HEK293T (cell line): ENCODE measurements around the gene PDS5B.
"Not testable (repeated sequence)": the region's sequence is repeated elsewhere in the genome, so short reads cannot be mapped to it uniquely, and the experiment has no call there.

ENCODE experiments used
- CTCF ChIA-PET: fragments of 350-600 bp; formaldehyde crosslinking; extraction: SDS; loops from one replicate; lab custom pipeline; 2021; ENCODE audit warnings: antibody characterized with exemption, inconsistent platforms; lab: Yijun Ruan, JAX
- POLR2A ChIA-PET: fragments of 350-600 bp; formaldehyde crosslinking; extraction: SDS; loops from one replicate; lab custom pipeline; 2020; ENCODE audit warnings: antibody characterized with exemption, inconsistent platforms; lab: Yijun Ruan, JAX
- DNase-seq: peaks from one replicate; pipeline ENCODE4 v3.0.0; 2012; ENCODE audit warnings: mixed read lengths; ENCODE audit errors: extremely low spot score
- ARNT ChIP-seq: fragments of 450-650 bp; IDR thresholded peaks from 2 replicates; pipeline ENCODE4 v1.6.1; 2017; ENCODE audit warnings: mild to moderate bottlenecking
- BHLHE40 ChIP-seq: fragments of 450-650 bp; IDR thresholded peaks from 2 replicates; pipeline ENCODE4 v1.6.1; 2016; ENCODE audit warnings: mild to moderate bottlenecking, moderate library complexity, borderline replicate concordance
- CTBP1 ChIP-seq: fragments of 450-650 bp; IDR thresholded peaks from 2 replicates; pipeline ENCODE4 v1.6.1; 2016; ENCODE audit warnings: borderline replicate concordance
- ELF4 ChIP-seq: fragments of 450-650 bp; IDR thresholded peaks from 2 replicates; pipeline ENCODE4 v1.6.1; 2017; ENCODE audit warnings: antibody characterized with exemption
- FOXA1 ChIP-seq: fragments of 450-650 bp; IDR thresholded peaks from 2 replicates; pipeline ENCODE4 v1.6.1; 2016; ENCODE audit warnings: mild to moderate bottlenecking
- FOXK2 ChIP-seq: fragments of 450-650 bp; IDR thresholded peaks from 2 replicates; pipeline ENCODE4 v1.6.1; 2016; ENCODE audit warnings: mild to moderate bottlenecking
- FOXM1 ChIP-seq: fragments of 450-650 bp; IDR thresholded peaks from 2 replicates; pipeline ENCODE4 v1.6.1; 2017; ENCODE audit warnings: mild to moderate bottlenecking, borderline replicate concordance
- HDGF ChIP-seq: fragments of 450-650 bp; IDR thresholded peaks from 2 replicates; pipeline ENCODE4 v1.6.1; 2017; ENCODE audit warnings: antibody characterized with exemption, borderline replicate concordance
- L3MBTL2 ChIP-seq: fragments of 450-650 bp; conservative IDR thresholded peaks from 2 replicates; pipeline ENCODE4 v1.6.1; 2016; ENCODE audit warnings: mild to moderate bottlenecking
- LEF1 ChIP-seq: fragments of 450-650 bp; IDR thresholded peaks from 2 replicates; pipeline ENCODE4 v1.6.1; 2017; ENCODE audit warnings: mild to moderate bottlenecking, borderline replicate concordance
- NFRKB ChIP-seq: fragments of 450-650 bp; IDR thresholded peaks from 2 replicates; pipeline ENCODE4 v1.6.1; 2016; ENCODE audit warnings: mild to moderate bottlenecking, moderate library complexity
- SP1 ChIP-seq: fragments of 450-650 bp; IDR thresholded peaks from 2 replicates; pipeline ENCODE4 v1.6.1; 2017
- SUZ12 ChIP-seq: fragments of 450-650 bp; IDR thresholded peaks from 2 replicates; pipeline ENCODE4 v1.6.1; 2016; ENCODE audit warnings: mild to moderate bottlenecking
- TARDBP ChIP-seq: fragments of 450-650 bp; IDR thresholded peaks from 2 replicates; pipeline ENCODE4 v1.6.1; 2016
- ZNF384 ChIP-seq: fragments of 450-650 bp; IDR thresholded peaks from 2 replicates; pipeline ENCODE4 v1.6.1; 2016
- TF ChIP-seq, protein P1 (sequence below): fragments of 450-650 bp; IDR thresholded peaks from 2 replicates; pipeline ENCODE4 v1.6.1; 2016

The PDS5B gene

DNA sequence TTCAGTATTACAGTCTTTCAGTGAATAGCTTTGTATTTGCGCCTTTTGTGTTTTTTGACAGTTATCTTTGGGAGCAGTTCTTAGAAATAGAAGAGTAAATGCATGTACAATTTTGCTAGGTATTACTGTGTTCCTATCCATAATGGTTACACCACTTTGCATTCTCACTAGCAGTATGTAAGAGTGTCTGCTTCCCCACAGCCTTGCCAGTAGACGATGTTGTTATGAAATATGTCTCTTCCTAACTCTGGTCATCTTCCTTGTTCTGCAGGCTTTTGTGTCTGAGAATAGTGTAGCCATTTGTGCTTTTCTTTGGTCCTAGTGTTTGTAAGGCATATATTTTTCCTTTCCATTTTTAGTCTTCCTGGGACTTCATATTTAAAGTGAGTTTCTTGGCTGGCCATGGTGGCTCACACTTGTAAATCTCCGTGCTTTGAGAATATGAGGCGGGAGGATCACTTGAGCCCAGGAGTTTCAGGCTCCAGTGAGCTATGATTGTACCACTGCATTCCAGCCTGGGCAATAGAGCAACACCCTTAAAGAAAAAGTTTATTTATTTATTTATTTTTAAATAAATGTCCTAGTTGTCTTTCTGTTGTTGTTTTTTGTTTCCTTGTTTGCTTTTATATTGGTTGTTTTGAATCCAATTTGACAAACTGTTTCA, 140.3 kb downstream of the PDS5B start:
- no peak for DNase-seq
- POLR2A ChIA-PET = no interaction called here
- CTCF ChIA-PET = no interaction called here
- TF ChIP-seq, protein P1, sequence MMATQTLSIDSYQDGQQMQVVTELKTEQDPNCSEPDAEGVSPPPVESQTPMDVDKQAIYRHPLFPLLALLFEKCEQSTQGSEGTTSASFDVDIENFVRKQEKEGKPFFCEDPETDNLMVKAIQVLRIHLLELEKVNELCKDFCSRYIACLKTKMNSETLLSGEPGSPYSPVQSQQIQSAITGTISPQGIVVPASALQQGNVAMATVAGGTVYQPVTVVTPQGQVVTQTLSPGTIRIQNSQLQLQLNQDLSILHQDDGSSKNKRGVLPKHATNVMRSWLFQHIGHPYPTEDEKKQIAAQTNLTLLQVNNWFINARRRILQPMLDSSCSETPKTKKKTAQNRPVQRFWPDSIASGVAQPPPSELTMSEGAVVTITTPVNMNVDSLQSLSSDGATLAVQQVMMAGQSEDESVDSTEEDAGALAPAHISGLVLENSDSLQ = no peak
- TF ChIP-seq NFRKB (no peak), HDGF (no peak), LEF1 (no peak), SUZ12 (no peak), L3MBTL2 (no peak), ARNT (no peak), SP1 (no peak), ZNF384 (no peak), CTBP1 (no peak), FOXA1 (no peak), BHLHE40 (no peak), FOXM1 (no peak), ELF4 (no peak), TARDBP (no peak), FOXK2 (no peak)

GRCh38 chr13:32728327-32728726, 142.1 kb downstream of the PDS5B start:
- CTCF ChIA-PET = no interaction called here
- DNase-seq = no peak
- no peak for TF ChIP-seq FOXA1
- TF ChIP-seq LEF1 = no peak
- no peak for TF ChIP-seq CTBP1
- TF ChIP-seq BHLHE40 = no peak
- no peak for TF ChIP-seq ARNT
- no peak for TF ChIP-seq L3MBTL2
- no peak for TF ChIP-seq HDGF
- TF ChIP-seq ZNF384 = no peak
- TF ChIP-seq NFRKB = no peak
- TF ChIP-seq, protein P1 = no peak
- no peak for TF ChIP-seq FOXK2
- no peak for TF ChIP-seq SP1
- no peak for TF ChIP-seq SUZ12
- no peak for TF ChIP-seq FOXM1
- TF ChIP-seq ELF4 = no peak
- no peak for TF ChIP-seq TARDBP
- POLR2A ChIA-PET = no interaction called here

- DNase-seq, POLR2A ChIA-PET, CTCF ChIA-PET: not testable (repeated sequence)
Measured at GRCh38 chr13:32729097-32729496, 142.8 kb downstream of the PDS5B start.

GRCh38 chr13:32731074-32731473, 144.8 kb downstream of the PDS5B start:
- ChIA-PET POLR2A (no interaction called here), CTCF (interaction anchor here (0.6 kb wide), 1 partner anchor 151 kb away, joined by 3 read pairs; no protein-coding TSS in a partner anchor)
- no peak for TF ChIP-seq SUZ12
- no peak for TF ChIP-seq ELF4
- TF ChIP-seq FOXM1 = no peak
- no peak for TF ChIP-seq BHLHE40
- TF ChIP-seq FOXA1 = no peak
- TF ChIP-seq ZNF384 = no peak
- TF ChIP-seq FOXK2 = no peak
- TF ChIP-seq L3MBTL2 = no peak
- TF ChIP-seq NFRKB = no peak
- TF ChIP-seq ARNT = no peak
- TF ChIP-seq, protein P1 = no peak
- no peak for TF ChIP-seq CTBP1
- no peak for TF ChIP-seq SP1
- no peak for TF ChIP-seq TARDBP
- TF ChIP-seq LEF1 = no peak
- TF ChIP-seq HDGF = no peak
- no peak for DNase-seq

DNA sequence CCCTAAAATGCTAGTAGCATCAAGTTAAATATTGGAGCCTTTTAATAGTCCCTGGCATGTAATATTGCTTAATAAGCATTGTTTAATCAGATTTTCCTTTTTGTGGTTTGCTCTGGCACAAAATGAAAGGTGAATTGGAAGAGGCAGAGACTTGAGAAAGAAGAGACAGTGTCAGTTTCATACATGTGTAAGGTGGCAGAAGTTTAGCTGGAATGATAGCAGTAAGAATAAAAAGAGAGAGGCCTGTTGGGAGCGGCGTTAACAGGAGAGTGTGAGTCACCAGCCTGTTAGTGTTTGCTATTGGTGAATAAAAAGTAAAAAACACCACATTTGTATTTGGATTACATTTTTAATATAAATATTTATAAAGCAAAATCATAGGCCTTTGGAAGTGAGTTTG, 145.3 kb downstream of the PDS5B start:
- no peak for TF ChIP-seq CTBP1
- TF ChIP-seq BHLHE40 = no peak
- TF ChIP-seq ARNT = no peak
- TF ChIP-seq, protein P1 = no peak
- TF ChIP-seq ELF4 = no peak
- TF ChIP-seq LEF1 = no peak
- no peak for TF ChIP-seq FOXK2
- TF ChIP-seq FOXA1 = no peak
- TF ChIP-seq L3MBTL2 = no peak
- TF ChIP-seq ZNF384 = no peak
- TF ChIP-seq HDGF = no peak
- TF ChIP-seq SP1 = no peak
- DNase-seq = no peak
- CTCF ChIA-PET = interaction anchor here (0.6 kb wide), 1 partner anchor 150 kb away, joined by 3 read pairs; no protein-coding TSS in a partner anchor
- POLR2A ChIA-PET = no interaction called here
